Stomach (tissue), 4 donors: Measurements from ENCODE around the gene PET117.

Experiments
- POLR2A ChIP-seq, 4 donors: fragments of 450-650 bp; IDR thresholded peaks; one replicate each; pipeline ENCODE4 v1.6.1; 2016; ENCODE audit warnings: antibody characterized with exemption in 4 of 4, control low read depth in 2 of 4, mild to moderate bottlenecking in 1 of 4, moderate library complexity in 1 of 4
- POLR2AphosphoS5 ChIP-seq, 3 donors: sonication (generic); formaldehyde crosslinking; IDR thresholded peaks; one replicate each; pipeline ENCODE4 v1.6.1; 2016; ENCODE audit warnings: antibody characterized with exemption in 3 of 3
- TF ChIP-seq, protein P1 (sequence below), 7 experiments: fragments of 450-650 bp in 4 of 7; fragments of 200-600 bp in 3 of 7; sonication (generic) in 3 of 7; IDR thresholded peaks; one replicate each; pipeline ENCODE4 v1.5.1; 2016 to 2019; ENCODE audit warnings: antibody characterized with exemption in 7 of 7, control low read depth in 2 of 7, mild to moderate bottlenecking in 1 of 7

DNA sequence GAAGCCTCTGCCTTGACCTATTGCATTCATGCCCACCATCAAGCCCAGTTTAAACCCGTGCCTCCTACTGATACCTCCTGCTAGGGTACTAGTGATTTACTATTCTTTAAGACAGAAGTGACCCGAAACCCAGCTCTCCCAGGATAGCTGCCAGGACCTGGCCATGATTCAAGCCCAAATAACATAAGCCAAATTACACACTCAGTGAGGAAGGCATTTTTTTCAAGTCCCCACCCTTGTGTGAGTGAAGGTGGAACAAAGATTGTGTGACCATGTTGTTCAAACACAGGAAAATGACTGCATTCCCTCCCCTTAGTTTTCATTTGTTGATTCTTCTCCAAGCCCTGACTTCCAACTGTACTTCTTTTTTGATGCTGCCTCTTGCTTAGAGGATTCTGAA is 3.7 kb upstream of the PET117 start:
- TF ChIP-seq, protein P1, sequence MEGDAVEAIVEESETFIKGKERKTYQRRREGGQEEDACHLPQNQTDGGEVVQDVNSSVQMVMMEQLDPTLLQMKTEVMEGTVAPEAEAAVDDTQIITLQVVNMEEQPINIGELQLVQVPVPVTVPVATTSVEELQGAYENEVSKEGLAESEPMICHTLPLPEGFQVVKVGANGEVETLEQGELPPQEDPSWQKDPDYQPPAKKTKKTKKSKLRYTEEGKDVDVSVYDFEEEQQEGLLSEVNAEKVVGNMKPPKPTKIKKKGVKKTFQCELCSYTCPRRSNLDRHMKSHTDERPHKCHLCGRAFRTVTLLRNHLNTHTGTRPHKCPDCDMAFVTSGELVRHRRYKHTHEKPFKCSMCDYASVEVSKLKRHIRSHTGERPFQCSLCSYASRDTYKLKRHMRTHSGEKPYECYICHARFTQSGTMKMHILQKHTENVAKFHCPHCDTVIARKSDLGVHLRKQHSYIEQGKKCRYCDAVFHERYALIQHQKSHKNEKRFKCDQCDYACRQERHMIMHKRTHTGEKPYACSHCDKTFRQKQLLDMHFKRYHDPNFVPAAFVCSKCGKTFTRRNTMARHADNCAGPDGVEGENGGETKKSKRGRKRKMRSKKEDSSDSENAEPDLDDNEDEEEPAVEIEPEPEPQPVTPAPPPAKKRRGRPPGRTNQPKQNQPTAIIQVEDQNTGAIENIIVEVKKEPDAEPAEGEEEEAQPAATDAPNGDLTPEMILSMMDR (IDR thresholded peaks at IDR 0.05), result no peak
- TF ChIP-seq POLR2AphosphoS5 (IDR thresholded peaks at IDR 0.05) (peak in 2 of 3 donors; percentile 55 to 74), POLR2A (IDR thresholded peaks at IDR 0.05) (no peak)
